Measurements from ENCODE around the gene SLC22A16.
A peak's percentile ranks its signal among the peaks of the same experiment; 100 is the strongest.

SLC22A16 gene

GRCh38 chr6:110399219-110400071, 77.0 kb downstream of the SLC22A16 start:
- no peak for DNase-seq

- DNase-seq: no peak
These were observed 77.6 kb downstream of the SLC22A16 start for GRCh38 chr6:110398778-110399177.

GRCh38 chr6:110395221-110395620, 81.2 kb downstream of the SLC22A16 start:
- DNase-seq: no peak

- DNase-seq: no peak
These were observed 82.0 kb downstream of the SLC22A16 start for GRCh38 chr6:110394409-110394808.

GRCh38 chr6:110392727-110393126, 83.7 kb downstream of the SLC22A16 start:
- DNase-seq: no peak

GRCh38 chr6:110390404-110390803, 86.0 kb downstream of the SLC22A16 start:
- no peak for DNase-seq

- no peak for DNase-seq
These were observed 86.6 kb downstream of the SLC22A16 start for GRCh38 chr6:110389689-110390382.

GRCh38 chr6:110387986-110388385, 88.4 kb downstream of the SLC22A16 start:
- peak; percentile 6 for DNase-seq

- DNase-seq: no peak
These were observed 91.0 kb downstream of the SLC22A16 start for GRCh38 chr6:110385458-110385863.

GRCh38 chr6:110378552-110378951, 97.9 kb downstream of the SLC22A16 start:
- no peak for DNase-seq

Data from NCI-H1105 (cell line).